Gastroesophageal sphincter (tissue), 3 donors: Measurements from ENCODE around the gene ITGA2.

ENCODE experiments used
- EP300 ChIP-seq: sonication (generic); formaldehyde crosslinking; IDR thresholded peaks from one replicate; pipeline ENCODE4 v1.6.1; 2017; ENCODE audit warnings: antibody characterized with exemption, mild to moderate bottlenecking
- POLR2A ChIP-seq, 2 donors: fragments of 450-650 bp; IDR thresholded peaks; one replicate each; pipeline ENCODE4 v1.6.1; 2017; ENCODE audit warnings: antibody characterized with exemption in 2 of 2, mild to moderate bottlenecking in 2 of 2, moderate library complexity in 1 of 2
- POLR2AphosphoS5 ChIP-seq: sonication (generic); formaldehyde crosslinking; IDR thresholded peaks from one replicate; pipeline ENCODE4 v1.6.1; 2017; ENCODE audit warnings: antibody characterized with exemption
- TF ChIP-seq, protein P1 (sequence below), 4 experiments: fragments of 200-600 bp in 2 of 4; fragments of 450-650 bp in 2 of 4; sonication (generic) in 1 of 4; IDR thresholded peaks; one replicate each; pipeline ENCODE4 v1.5.1; 2017 to 2019; ENCODE audit warnings: antibody characterized with exemption in 4 of 4, mild to moderate bottlenecking in 2 of 4, moderate library complexity in 2 of 4

DNA sequence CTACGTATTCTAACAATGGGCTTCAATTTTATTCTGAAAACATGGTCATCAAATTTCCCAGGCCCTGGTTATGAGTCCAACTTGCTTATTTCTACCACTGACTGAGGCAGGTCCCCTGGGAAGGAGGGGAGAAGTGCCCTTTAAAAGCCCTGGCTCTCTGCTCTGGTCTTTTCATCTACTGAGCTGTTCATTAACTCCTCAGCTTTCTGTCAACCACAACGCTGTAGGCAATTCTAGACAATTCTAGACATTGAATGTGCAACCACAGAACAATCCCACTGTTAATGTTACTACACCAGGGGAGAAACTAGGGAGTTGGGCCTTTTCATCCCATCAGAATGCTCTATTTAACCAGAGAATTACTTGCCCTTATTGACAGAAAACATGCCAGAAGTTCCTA, 110.4 kb downstream of the ITGA2 start:
- TF ChIP-seq POLR2A (IDR thresholded peaks at IDR 0.05) (no peak), POLR2AphosphoS5 (no peak), EP300 (no peak)
- TF ChIP-seq, protein P1, sequence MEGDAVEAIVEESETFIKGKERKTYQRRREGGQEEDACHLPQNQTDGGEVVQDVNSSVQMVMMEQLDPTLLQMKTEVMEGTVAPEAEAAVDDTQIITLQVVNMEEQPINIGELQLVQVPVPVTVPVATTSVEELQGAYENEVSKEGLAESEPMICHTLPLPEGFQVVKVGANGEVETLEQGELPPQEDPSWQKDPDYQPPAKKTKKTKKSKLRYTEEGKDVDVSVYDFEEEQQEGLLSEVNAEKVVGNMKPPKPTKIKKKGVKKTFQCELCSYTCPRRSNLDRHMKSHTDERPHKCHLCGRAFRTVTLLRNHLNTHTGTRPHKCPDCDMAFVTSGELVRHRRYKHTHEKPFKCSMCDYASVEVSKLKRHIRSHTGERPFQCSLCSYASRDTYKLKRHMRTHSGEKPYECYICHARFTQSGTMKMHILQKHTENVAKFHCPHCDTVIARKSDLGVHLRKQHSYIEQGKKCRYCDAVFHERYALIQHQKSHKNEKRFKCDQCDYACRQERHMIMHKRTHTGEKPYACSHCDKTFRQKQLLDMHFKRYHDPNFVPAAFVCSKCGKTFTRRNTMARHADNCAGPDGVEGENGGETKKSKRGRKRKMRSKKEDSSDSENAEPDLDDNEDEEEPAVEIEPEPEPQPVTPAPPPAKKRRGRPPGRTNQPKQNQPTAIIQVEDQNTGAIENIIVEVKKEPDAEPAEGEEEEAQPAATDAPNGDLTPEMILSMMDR (IDR thresholded peaks at IDR 0.05) = no peak
